ENCODE measurements around the gene RNASEH2C.

DNA sequence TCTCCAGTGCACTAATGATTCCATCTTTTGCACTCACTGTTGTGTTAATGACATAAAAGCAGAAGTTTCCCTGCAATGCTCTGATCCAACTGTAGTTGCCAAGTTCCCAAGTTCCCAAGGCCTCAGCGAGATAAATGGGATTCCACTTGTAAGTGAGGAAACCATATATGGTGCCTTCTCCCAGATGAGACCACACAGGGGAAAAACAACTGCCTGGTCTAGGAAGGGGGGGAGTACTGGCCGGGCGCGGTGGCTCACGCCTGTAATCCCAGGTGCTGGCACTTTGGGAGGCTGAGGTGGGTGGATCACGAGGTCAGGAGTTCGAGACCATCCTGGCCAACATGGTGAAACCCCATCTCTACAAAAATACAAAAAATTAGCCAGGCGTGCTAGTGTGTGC, 34.6 kb downstream of the RNASEH2C start:
- TF ChIP-seq CTCF (conservative IDR thresholded peaks at IDR 0.05) (no peak), EZH2 (IDR thresholded peaks at IDR 0.05; ENCODE audit: low read depth) (no peak)

Data from PC-9 (cell line).